HG03045 (cell line): ENCODE results near the gene DLK1.

ENCODE experiments used
- ATAC-seq: cut with Tn5 transposase; IDR thresholded peaks from one replicate; pipeline ENCODE4 v1.9.1; 2021; ENCODE audit warnings: mild to moderate bottlenecking, moderate library complexity; ENCODE audit not compliant: unreplicated experiment

DLK1 gene

GRCh38 chr14:100787659-100788058 lies 61.0 kb downstream of the DLK1 start:
- ATAC-seq: no peak
